ENCODE measurements around the gene UNG. TPM values are rescaled to one million over a fixed set of nuclear protein-coding genes. Genes with fewer than 3 reads are reported as not detected.
"Not testable (repeated sequence)": the region's sequence is repeated elsewhere in the genome, so short reads cannot be mapped to it uniquely, and the experiment has no call there.

UNG gene
- 10 to 100 TPM; 28.0 to 43.1 (median 38.7) TPM for total RNA-seq

GRCh38 chr12:109097435-109098182, at the start of gene UNG:
Gene UNG, plus strand, starts transcription at chr12:109097597. Its CDS starts 83 bp downstream, at chr12:109097680.
- no peaks in the 10 kb centered on the region for H3K27me3 ChIP-seq
- H3K4me3 ChIP-seq: peak within 1 kb of the TSS; percentile 69 to 95 (median 80)
- peak within 1 kb of the TSS; percentile 86 to 98 (median 93) for H3K27ac ChIP-seq
- TF ChIP-seq CTCF (IDR thresholded peaks at IDR 0.05) (no peak), POLR2A (IDR thresholded peaks at IDR 0.05) (no peak)
- H3K36me3 ChIP-seq: peaks cover 0 to 22% (median 8%) of the 10 kb centered on the region in 3 donors
- H3K9me3 ChIP-seq: no peaks in the 10 kb centered on the region
- 0% methylated on average over 2 to 4 of the region's 71 CpGs for WGBS, 2 donors
- intact Hi-C loops (cut with DNase I): loop anchor here (10.0 kb wide), 2 partner anchors 293 to 533 kb away; partner anchors contain the start of genes ISCU and SART3
- H3K4me1 ChIP-seq: peaks cover 13 to 50% (median 30%) of the 10 kb centered on the region in 3 donors
- DNase-seq: peak; percentile 78

GRCh38 chr12:109048706-109049105, 48.7 kb upstream of the UNG start:
- DNase-seq; H3K9me3 ChIP-seq; H3K4me3 ChIP-seq; H3K27ac ChIP-seq; H3K27me3 ChIP-seq; H3K36me3 ChIP-seq; intact Hi-C loops (cut with DNase I): not testable (repeated sequence)
- H3K4me1 ChIP-seq: peaks cover 3 to 11% (median 5%) of the 10 kb centered on the region in 3 donors
- WGBS, 2 donors: 67 to 74% methylated on average over 3 of the region's 3 CpGs

GRCh38 chr12:109049794-109050193, 47.6 kb upstream of the UNG start:
- H3K27ac ChIP-seq; H3K9me3 ChIP-seq; H3K36me3 ChIP-seq; DNase-seq; H3K4me3 ChIP-seq; intact Hi-C loops (cut with DNase I); H3K27me3 ChIP-seq: not testable (repeated sequence)
- 75 to 80% methylated on average over 8 of the region's 8 CpGs for WGBS, 2 donors
- peaks cover 5 to 21% (median 10%) of the 10 kb centered on the region in 3 donors for H3K4me1 ChIP-seq

- intact Hi-C loops (cut with DNase I): no loop called here
- H3K9me3 ChIP-seq: no peaks in the 10 kb centered on the region
- H3K27ac ChIP-seq: peak overlapping the region; percentile 85 to 93 (median 90)
- peaks cover 5 to 21% (median 10%) of the 10 kb centered on the region in 3 donors for H3K4me1 ChIP-seq
- H3K36me3 ChIP-seq: peaks cover 0 to 6% (median 0%) of the 10 kb centered on the region in 3 donors
- 5 to 12% methylated on average over 5 to 6 of the region's 6 CpGs for WGBS, 2 donors
- TF ChIP-seq POLR2A (IDR thresholded peaks at IDR 0.05) (no peak), CTCF (IDR thresholded peaks at IDR 0.05) (no peak)
- H3K27me3 ChIP-seq: no peaks in the 10 kb centered on the region
- H3K4me3 ChIP-seq: peak overlapping the region; percentile 80 to 99 (median 86)
- no peak for DNase-seq
Measured at GRCh38 chr12:109052097-109052413, 45.3 kb upstream of the UNG start.

- Histone ChIP-seq H3K36me3 (peaks cover 0 to 11% (median 0%) of the 10 kb centered on the region in 3 donors), H3K27me3 (no peaks in the 10 kb centered on the region), H3K9me3 (no peaks in the 10 kb centered on the region), H3K4me1 (peaks cover 5 to 21% (median 10%) of the 10 kb centered on the region in 3 donors), H3K4me3 (peak within 1 kb of the TSS; percentile 80 to 99 (median 86)), H3K27ac (peak within 1 kb of the TSS; percentile 85 to 93 (median 90))
- no peak for DNase-seq
- TF ChIP-seq POLR2A (IDR thresholded peaks at IDR 0.05) (peak in 2 of 4 donors; percentile 20 to 40), CTCF (IDR thresholded peaks at IDR 0.05) (peak in 1 of 6 experiments; percentile 48)
- WGBS, 2 donors: 0 to 3% methylated on average over 11 to 26 of the region's 61 CpGs
- intact Hi-C loops (cut with DNase I): no loop called here
Measured at GRCh38 chr12:109052414-109053323, 44.7 kb upstream of the UNG start, which contains the start of gene USP30. Gene USP30, plus strand, starts transcription at chr12:109052576. Its CDS starts 103 bp downstream, at chr12:109052679.
